GM18519 (cell line): Measurements from ENCODE around the gene UBC.
"Not testable (repeated sequence)": the region's sequence is repeated elsewhere in the genome, so short reads cannot be mapped to it uniquely, and the experiment has no call there.

Experiments
- ATAC-seq: cut with Tn5 transposase; IDR thresholded peaks from one replicate; pipeline ENCODE4 v1.9.1; 2021; ENCODE audit warnings: mild to moderate bottlenecking, moderate library complexity; ENCODE audit not compliant: unreplicated experiment, low FRiP score

UBC gene

DNA sequence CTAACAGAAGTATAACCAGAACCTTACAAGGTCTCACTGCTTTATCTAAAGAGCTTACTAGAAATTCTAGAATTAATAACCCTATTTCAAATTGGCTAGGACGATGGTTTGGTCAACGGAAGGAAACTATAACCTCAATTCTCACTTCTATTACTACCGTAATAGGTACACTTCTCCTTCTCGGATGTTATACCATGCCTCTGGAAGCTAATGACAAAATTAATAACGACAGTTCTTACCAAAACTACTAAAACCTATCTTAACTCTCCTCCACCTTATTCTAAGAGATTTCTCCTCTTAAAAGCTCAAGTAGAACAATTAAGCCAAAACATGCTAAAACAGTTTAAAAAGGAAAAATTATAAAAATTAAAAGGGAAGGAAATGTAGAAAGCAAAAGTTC lies 23.7 kb upstream of the UBC start:
- ATAC-seq: no peak

DNA sequence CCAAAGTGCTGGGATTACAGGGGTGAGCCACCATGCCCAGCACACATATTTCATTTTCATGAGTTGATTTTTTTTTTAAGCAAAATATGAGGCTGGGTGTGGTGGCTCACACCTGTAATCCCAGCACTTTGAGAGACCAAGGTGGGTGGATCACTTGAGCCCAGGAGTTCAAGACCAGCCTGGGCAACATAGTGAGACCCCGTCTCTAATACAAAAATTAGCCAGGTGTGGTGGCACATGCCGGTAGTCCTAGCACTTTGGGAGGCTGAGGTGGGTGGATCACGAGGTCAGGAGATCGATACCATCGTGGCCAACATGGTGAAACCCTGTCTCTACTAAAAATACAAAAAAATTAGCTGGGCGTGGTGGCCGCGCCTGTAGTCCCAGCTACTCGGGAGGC lies 17.1 kb upstream of the UBC start:
- ATAC-seq: not testable (repeated sequence)

DNA sequence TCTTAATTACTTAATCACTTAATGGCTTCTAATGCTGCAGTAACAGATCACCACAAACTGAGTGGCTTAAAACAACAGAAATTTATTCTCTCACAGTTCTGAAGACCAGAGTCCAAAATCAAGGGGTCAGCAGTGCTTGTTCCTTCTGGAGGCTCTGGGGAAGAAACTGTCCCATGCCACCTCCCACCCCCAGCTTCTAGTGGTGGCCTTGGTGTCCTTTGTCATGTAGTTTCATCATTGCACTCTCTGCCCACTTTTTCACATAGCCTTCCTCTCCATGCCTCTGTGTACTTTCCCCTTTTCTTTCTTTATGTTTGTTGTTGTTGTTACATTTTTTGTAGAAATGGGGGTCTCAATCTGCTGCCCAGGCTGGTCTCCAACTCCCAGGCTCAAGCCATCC lies 16.1 kb upstream of the UBC start:
- ATAC-seq: no peak

DNA sequence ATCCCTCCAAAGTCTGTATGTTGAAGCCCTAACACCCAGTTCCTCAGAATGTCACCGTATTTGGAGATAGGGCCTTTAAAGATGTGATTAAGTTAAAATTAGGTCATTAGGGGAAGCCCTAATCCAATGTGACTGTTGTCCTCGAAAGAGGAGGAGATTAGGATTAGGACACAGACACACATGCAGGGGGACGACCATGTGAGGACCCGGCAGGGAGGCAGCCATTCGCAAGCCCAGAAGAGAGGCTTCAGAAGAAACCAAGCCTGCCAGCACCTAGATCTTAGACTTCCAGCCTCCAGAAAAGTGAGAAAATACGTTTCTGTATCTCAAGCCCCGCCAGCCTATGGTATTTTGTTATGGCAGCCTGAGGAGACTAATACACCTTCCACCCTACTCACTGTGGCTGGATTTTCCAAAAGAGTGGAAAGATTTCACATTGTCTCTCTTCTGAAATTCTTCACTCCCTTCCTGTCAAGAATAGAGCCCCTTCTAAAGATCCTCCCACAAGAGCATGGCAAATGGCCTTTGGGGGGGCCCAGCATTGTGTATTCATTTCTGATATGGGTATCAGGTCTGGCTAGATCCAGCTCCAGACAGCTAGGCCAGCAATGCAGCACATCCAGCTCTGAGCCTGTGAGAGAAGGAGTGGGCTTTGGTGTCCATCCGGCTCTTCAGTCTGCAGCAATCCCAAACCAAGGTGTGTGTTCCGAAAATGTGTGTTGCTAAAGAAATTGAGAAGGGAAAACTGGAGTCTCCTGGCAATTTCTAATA lies 15.4 kb upstream of the UBC start:
- no peak for ATAC-seq

DNA sequence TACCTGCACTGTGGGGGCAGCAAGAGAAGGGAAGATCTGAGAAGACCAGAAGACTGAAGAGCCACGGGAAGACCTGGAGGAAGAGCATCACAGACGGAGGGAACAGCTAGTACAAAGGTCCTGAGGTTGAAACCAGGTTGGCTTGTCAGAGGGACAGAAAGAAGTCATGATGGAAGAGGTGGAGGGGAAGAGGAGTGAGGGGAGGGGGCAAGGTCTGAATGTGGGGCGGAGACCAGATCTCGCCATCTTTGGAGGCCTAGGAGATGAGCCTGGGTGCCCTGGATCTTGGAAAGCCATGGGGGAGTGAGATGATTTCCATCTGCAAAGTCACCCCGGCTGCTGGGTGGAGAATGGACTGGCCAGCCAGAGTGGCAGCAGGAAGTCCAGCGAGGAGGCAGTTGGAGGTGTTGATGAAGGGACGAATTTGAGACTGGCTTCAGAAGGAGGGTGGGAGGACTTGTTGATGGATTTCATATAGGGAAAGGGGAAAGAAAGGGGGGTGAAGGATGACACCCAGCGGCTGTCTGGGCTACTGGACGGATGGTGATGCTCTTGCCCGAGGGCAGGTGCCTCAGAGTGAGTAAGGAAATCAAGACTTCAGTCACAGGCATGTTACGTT lies 14.6 kb upstream of the UBC start:
- no peak for ATAC-seq

DNA sequence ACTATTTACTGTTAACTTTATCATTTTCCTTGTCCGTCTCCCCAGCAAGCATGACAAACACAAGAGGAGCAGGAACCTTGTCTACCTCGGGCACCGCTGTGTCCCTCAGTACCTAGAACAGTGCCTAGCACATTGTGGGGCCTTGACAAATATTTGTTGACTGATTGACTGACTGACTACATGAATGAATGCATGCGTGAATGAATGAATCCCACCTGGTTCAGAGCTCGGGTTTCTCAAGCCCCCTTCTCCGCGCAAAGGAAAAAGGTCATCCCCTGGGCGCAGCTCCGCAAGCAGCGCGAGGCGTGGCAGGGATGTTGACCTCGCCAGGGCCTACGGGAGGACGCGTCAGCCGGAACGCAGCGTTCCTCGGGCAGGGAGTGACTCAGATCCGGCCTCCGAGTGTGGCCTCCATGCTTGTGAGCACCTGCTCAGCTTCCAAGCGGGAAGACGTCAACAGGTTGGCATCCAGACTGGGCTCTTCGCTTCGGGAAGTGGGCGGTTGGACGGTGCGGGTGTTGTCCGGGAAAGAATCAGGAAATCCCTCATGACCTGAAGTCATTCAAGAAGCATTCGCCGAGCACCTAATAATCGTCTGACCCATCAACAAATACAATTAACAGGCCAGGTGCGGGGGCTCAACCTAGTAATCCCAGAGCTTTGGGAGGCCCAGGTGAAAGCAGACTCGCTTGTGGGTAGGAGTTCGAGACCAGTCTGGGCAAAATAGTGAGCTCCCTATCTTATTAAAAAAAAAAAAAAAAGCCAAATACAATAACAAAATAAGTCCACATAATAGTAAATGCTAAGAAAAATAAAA lies 13.9 kb upstream of the UBC start:
- ATAC-seq: peak; percentile 31

DNA sequence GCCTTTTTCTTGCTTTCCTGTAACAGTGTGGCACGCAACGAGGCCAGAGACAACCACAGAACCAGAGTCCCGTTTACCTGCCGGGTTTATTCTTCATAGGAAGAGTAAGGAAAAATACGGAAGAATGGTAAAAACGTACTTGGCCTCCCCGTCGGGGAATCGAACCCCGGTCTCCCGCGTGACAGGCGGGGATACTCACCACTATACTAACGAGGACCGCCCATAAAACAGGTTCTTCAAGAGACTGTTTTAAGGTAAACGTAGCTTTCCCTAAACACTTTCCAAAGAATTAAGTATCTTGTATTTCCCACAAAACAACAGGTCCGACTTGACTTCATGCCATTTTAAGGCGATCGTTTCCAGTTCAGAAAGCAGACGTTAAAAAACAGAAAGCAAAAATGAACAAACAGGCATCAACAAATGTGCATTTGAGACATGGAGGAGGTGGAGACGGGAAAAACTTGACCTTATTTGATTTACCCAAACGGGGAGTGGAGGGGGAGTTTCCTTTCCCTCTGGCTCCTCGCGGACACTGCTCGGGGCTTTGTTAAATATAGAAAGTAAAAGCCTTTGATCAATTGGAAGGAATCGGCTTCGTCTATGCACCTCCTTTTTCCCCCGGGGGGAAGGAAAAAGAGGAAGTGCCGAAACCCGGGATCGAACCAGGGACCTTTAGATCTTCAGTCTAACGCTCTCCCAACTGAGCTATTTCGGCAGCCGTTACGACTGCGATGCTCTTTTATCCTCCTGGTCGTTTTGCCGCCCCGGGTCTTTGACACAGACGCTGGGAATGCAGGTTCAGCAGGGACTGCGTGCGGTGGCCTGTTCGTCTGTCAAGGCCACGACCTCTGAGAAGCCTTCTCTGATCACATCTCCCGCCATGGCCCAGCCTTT lies 13.0 kb upstream of the UBC start:
- ATAC-seq: peak; percentile 64

DNA sequence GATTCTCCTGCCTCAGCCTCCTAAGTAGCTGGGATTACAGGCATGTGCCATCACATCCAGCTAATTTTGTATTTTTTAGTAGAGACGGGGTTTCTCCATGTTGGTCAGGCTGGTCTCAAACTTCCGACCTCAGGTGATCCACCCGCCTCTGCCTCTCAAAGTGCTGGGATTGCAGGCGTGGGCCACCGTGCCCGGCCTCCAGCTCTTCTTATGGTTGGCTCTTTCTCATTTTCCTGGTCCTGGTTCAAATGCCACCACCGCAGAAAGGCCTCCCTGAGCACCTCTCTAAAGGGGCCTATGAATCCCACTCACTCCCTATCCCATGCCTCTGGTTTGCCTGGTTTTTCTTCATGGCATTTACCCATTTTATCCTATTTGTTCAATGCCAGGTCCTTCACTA lies 11.3 kb upstream of the UBC start:
- not testable (repeated sequence) for ATAC-seq

DNA sequence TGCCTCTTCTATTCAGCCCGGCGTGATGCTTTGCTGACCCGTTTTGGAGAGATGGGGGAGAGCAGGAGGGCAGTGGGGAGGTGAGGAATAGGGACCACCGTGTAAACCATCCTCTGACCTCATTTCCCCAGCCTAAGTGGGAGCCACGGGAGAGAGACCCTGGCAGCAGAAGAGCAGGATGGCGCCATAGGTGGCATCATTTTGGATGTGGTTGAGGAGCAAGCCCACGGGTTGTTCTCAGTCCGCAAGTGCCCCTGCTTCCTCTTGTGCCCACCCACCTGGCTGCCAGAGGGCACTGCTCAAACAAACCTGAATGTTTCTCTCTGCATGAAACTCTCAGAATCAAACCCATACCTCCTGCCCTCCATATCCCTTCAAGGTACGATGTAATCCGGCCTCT lies 10.7 kb upstream of the UBC start:
- ATAC-seq: no peak

DNA sequence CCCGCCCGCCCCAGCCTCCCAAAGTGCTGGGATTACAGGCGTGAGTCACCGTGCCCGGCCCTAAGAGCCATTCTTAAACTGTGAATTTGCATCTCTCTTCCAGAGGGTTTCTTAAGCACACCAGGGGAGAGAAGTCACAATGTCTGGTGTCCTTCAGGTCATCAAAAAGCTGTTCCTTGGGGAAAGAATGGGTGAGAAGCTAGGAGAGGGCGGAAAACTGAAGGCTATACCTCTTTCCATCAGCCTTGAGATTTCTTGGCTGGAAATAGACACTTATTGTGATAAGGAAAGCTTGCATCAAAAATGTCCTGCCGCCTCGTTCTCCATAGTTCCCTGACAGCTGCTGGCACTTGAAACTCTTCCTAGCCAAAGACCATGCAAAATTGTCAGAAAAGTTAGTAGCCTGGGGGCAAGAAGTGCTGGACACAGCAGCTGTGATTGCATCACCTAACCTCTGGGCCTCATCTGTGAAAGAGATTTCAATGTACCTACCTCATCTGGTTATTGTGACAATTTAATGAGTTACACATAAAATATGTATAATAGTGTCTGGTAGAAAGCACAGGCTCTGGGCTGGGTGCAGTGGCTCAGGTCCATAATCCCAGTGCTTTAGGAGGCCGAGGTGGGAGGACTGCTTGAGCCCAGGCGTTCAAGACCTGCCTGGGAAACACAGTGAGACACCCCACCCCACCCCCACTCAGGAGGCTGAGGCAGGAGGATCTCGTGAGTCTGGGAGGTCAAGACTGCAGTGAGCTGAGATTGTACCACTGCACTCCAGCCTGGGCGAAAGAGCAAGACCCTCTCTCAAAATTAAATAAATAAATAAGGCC lies 9.7 kb upstream of the UBC start:
- no peak for ATAC-seq

DNA sequence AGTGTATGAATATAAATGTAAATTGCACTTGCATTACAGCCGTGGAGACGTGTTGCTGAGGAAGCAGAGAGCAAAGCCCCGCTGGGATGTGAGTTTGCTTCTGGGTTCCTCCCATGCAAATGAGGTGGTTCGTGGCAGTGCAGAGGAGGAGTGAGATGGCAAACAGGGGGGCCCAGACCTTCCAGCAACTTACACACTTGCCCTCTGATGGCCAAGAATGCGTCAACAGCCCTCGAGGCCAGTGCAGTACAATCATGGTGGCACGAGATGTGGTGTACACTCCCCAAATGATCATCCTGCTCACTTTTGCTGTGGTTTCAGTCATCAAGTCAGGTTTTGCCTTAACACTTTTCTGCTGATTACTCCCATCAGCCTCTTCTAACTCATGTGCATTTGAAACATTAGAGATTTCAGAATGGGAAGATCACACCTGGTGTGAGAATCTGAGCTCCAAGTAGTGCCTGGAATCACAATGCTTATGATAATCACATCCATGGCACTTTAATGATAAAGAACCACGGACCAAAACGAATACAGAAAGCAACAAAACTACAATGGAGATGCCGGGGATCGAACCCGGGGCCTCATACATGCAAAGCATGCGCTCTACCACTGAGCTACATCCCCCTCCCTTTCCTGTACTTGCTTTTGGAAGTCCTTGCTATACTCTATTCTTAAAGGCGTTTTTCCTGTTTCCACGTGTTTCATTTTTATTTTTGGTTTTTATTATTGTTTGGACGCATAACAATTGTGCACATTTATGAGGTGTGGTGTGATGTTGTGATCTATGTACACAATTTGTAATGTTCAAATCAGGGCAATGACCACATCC lies 7.0 kb upstream of the UBC start:
- ATAC-seq: peak; percentile 33

DNA sequence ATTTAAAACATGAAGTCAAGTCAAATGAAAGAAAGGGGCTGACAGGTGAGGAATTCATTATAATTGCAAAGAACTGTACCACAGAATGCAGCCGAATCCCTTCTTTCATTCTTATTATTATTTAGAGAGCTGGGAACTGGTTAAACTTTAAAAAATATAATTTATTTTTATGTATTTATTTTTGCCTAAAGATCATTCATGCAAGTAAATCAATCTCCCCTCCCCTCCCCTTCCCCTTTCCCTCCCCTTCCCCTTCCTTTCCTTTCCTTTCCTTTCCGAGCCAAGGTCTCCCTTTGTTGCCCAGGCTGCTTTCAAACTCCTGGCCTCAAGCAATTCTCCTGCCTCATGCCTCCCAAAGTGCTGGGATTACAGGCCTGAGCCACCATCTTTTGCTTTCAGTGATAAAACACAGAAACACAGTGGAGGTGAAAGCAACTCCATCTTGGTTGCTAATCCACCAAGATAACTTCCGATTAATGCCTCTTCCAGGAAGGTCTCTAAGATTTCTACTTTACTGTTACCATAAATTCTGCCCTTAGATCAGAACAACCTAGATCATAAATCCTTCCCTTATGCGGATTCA lies 6.0 kb upstream of the UBC start:
- no peak for ATAC-seq

DNA sequence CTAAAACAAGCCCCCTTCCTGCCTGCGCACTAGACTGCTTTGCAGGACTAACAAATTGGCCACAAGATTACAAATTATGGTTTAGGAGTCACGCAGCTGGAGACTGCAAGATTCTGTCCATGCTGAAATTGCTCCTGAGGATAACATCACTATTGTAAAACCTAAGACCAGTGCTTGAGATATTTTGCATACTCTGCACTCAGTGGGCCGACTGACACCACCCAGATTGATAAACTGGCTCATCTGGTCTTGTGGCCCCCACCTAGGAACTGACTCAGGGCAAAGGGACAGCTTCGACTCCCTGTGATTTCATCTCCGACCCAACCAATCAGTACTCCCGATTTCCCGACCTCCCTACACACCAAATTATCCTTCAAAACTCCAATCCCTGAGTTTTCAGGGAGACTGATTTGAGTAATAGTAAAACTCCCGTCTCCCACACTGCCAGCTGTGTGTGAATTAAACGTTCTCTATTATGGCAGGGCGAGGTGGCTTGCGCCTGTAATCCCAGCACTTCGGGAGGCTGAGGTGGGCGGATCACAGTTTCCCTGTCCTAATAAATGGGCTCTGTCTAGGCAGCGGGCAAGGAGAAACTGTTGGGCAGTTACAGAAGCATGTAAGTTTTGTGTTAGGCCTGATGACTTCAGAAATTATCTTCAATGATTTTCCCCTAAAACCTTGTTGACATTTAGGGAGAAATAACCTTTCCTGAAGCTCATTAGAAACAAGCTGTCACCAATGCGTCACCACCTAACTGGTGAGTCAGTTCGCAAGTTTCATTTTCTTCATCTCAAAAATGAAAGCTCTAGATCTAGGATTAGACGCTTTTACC lies 5.3 kb upstream of the UBC start:
- ATAC-seq: no peak

DNA sequence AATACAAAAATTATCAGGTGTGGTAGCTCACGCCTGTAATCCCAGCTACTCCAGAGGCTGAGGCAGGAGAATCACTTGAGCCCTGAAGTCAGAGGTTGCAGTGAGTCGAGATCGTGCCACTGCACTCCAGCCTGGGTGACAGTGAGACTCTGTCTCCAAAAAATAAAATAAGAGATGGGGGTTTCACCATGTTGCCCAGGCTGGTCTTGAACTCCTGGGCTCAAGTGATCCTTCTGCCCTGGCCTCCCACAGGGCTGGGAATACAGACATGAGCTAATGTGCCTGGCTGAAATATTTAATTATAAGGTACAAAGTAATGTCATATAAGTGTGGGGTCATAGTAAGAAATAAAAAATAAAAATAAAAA lies 4.2 kb upstream of the UBC start:
- not testable (repeated sequence) for ATAC-seq

DNA sequence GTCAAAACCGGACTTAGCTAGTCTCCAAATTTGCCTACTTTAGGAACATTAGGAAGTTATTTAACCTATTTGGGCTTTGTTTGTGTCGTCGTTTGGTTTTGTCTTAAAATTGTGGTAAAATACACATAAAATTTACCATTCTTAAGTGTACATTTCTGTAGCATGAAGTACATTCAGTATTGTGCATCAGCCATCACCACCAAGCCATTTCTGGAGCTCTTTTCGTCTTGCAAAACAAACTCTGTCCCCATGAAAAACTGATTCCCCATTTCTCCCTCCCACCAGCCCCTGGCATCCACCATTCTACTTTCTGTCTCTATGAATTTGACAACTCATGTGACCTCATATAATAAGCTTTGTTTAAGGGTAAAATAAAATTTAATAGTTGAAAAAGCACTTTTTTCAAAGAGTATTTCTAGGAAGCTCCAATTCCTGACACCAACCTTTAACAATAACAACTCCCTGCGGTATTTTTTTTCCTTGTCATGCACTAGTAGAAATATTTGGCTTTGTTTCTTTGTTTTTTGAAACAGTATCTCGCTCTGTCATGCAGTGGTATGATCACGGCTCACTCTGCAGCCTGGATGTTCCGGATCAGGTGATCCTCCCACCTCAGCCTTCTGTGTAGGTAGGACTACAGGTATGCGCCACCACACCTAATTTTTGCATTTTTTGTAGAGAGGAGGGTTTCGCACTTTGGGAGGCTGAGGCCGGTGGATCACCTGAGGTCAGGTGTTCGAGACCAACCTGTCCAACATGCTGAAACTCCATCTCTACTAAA lies 3.6 kb upstream of the UBC start:
- no peak for ATAC-seq

DNA sequence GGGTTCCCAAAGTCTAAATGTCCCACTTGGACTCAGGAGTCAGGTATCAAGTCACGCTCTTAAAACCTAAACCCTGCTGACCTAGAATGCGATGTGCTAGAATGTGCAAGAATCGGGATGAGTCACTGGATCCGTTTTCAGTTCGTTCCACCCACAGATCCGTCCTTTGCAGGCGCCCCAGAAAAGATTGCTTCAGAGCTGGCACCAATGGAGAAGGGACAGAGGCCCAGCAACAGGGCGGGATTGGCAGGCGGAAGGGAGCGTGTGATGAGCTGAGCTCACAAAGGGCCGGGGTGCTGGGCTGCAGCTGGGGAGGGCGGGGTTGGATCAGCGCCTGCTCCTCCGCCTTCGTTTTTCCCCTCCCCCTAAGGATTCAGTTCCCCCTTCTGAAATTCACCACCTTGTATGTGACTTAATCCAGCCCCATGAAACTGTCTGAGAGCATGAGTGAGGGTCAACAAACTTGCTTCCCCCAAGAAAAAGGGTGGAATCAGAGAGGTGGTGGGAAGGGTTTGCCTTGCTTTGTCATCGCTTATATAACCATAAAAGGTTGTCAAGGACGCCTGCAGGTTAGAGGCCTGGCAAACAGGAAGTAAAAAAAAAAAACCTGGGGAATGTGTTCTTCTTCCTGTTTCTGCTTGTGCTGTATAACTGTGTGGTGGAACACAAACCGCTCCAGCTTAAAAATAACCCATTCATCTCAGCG lies 2.8 kb upstream of the UBC start:
- ATAC-seq: peak; percentile 31
